HepG2 (cell line): ENCODE results near the gene ZFYVE28. TPM values are rescaled to one million over a fixed set of nuclear protein-coding genes. Genes with fewer than 3 reads are reported as not detected.

ENCODE experiments used
- AHR ChIP-seq: IDR thresholded peaks from 2 replicates; pipeline ENCODE4 v1.6.1; 2018; ENCODE audit warnings: missing genetic modification reagents, missing compliant biosample characterization
- FOXC1 ChIP-seq: sonication (generic); formaldehyde crosslinking; IDR thresholded peaks from 2 replicates; pipeline ENCODE4 v1.8.0; 2022; ENCODE audit warnings: mild to moderate bottlenecking, missing genetic modification reagents, borderline replicate concordance
- HOXD1 ChIP-seq: sonication (generic); formaldehyde crosslinking; IDR thresholded peaks from 2 replicates; pipeline ENCODE4 v1.5.0; 2020; ENCODE audit warnings: missing genetic modification reagents
- JARID2 ChIP-seq: sonication (generic); formaldehyde crosslinking; IDR thresholded peaks from 2 replicates; pipeline ENCODE4 v1.8.1; 2023; ENCODE audit warnings: missing genetic modification reagents, inconsistent platforms; ENCODE audit not compliant: insufficient replicate concordance
- MATR3 ChIP-seq: sonication (generic); formaldehyde crosslinking; IDR thresholded peaks from 2 replicates; pipeline ENCODE4 v1.4.0; 2020; ENCODE audit warnings: missing genetic modification reagents
- NFATC3 ChIP-seq: sonication (generic); formaldehyde crosslinking; IDR thresholded peaks from 2 replicates; pipeline ENCODE4 v1.5.1; 2020; ENCODE audit warnings: mild to moderate bottlenecking, missing genetic modification reagents
- NONO ChIP-seq, 2 experiments: fragments of 450-650 bp in 1 of 2; sonication (generic) in 1 of 2; formaldehyde crosslinking in 1 of 2; IDR thresholded peaks in 1 of 2; conservative IDR thresholded peaks in 1 of 2; 2 replicates each; pipeline versions ENCODE4 v1.6.1 to v1.8.0; 2017 to 2022; ENCODE audit warnings: mild to moderate bottlenecking in 1 of 2, missing genetic modification reagents in 1 of 2, moderate library complexity in 1 of 2
- PCBP2 ChIP-seq: fragments of 200-400 bp; formaldehyde crosslinking; optimal IDR thresholded peaks from 2 replicates; pipeline ENCODE3; 2018; ENCODE audit warnings: low read length, low read depth; ENCODE audit not compliant: poor library complexity, severe bottlenecking
- RFX5 ChIP-seq: IDR thresholded peaks from 2 replicates; pipeline ENCODE4 v1.6.1; 2011; ENCODE audit warnings: low read depth, low read length, improper control_type of control experiment
- WIZ ChIP-seq: sonication (generic); formaldehyde crosslinking; IDR thresholded peaks from 2 replicates; pipeline ENCODE4 v1.5.1; 2020; ENCODE audit warnings: mild to moderate bottlenecking, missing genetic modification reagents
- ZKSCAN8 ChIP-seq: IDR thresholded peaks from 2 replicates; pipeline ENCODE4 v1.6.1; 2016; ENCODE audit warnings: borderline replicate concordance, missing genetic modification reagents, missing compliant biosample characterization
- ZNF317 ChIP-seq: sonication (generic); formaldehyde crosslinking; IDR thresholded peaks from 2 replicates; pipeline ENCODE4 v1.5.0; 2020; ENCODE audit warnings: mild to moderate bottlenecking, missing genetic modification reagents
- ZNF557 ChIP-seq: sonication (generic); formaldehyde crosslinking; IDR thresholded peaks from 2 replicates; pipeline ENCODE4 v1.4.0; 2020; ENCODE audit warnings: missing genetic modification reagents
- polyA plus RNA-seq, 8 experiments: library from polyadenylated mRNA; depleted of rRNA in 3 of 8; stranded (reverse) in 7 of 8; unstranded in 1 of 8; fragments of >200 nt; fragmentation: Illumina TruSeq in 4 of 8; extraction: Trizol in 4 of 8; gene quantifications; 2 replicates each; pipeline versions ENCODE4 v1.2.1 to v1.2.3, GENCODE V29; 2011 to 2016; ENCODE audit warnings: low read depth in 4 of 8, missing spikeins in 1 of 8, mixed read lengths in 1 of 8; ENCODE audit not compliant: insufficient read depth in 1 of 8
- total RNA-seq, 5 experiments: library from RNA; depleted of rRNA; stranded (reverse); fragments of >200 nt; fragmentation: Illumina TruSeq; extraction: Trizol; gene quantifications; 2 replicates each; pipeline ENCODE4 v1.2.3, GENCODE V29; 2016; ENCODE audit warnings: low read depth in 1 of 5
- TF ChIP-seq, protein P1 (sequence below): sonication (generic); formaldehyde crosslinking; IDR thresholded peaks from 2 replicates; pipeline ENCODE4 v1.9.0; 2022; ENCODE audit warnings: missing genetic modification reagents, mild to moderate bottlenecking, borderline replicate concordance
- TF ChIP-seq, protein P2 (sequence below): sonication (generic); formaldehyde crosslinking; IDR thresholded peaks from 2 replicates; pipeline ENCODE4 v1.4.0; 2020; ENCODE audit warnings: missing genetic modification reagents; ENCODE audit errors: not compliant biosample characterization
- TF ChIP-seq, protein P3 (sequence below): sonication (generic); formaldehyde crosslinking; IDR thresholded peaks from 2 replicates; pipeline ENCODE4 v1.5.1; 2020; ENCODE audit warnings: missing genetic modification reagents, mild to moderate bottlenecking, borderline replicate concordance
- TF ChIP-seq, protein P4 (sequence below): sonication (generic); formaldehyde crosslinking; IDR thresholded peaks from 2 replicates; pipeline ENCODE4; 2020; ENCODE audit warnings: missing genetic modification reagents, mild to moderate bottlenecking, borderline replicate concordance
- TF ChIP-seq, protein P5 (sequence below): sonication (generic); formaldehyde crosslinking; IDR thresholded peaks from 2 replicates; pipeline ENCODE4 v1.8.0; 2022; ENCODE audit warnings: mild to moderate bottlenecking, missing genetic modification reagents, moderate library complexity
- TF ChIP-seq, protein P6 (sequence below): sonication (generic); formaldehyde crosslinking; IDR thresholded peaks from 2 replicates; pipeline ENCODE4 v1.4.0; 2020; ENCODE audit warnings: missing genetic modification reagents

Gene ZFYVE28
- total and polyA plus RNA-seq, 2 of the 13 experiments (the other 11 are each of a cell fraction or from before 2014, with no cell fraction given): 0.12 to 0.22 TPM

DNA sequence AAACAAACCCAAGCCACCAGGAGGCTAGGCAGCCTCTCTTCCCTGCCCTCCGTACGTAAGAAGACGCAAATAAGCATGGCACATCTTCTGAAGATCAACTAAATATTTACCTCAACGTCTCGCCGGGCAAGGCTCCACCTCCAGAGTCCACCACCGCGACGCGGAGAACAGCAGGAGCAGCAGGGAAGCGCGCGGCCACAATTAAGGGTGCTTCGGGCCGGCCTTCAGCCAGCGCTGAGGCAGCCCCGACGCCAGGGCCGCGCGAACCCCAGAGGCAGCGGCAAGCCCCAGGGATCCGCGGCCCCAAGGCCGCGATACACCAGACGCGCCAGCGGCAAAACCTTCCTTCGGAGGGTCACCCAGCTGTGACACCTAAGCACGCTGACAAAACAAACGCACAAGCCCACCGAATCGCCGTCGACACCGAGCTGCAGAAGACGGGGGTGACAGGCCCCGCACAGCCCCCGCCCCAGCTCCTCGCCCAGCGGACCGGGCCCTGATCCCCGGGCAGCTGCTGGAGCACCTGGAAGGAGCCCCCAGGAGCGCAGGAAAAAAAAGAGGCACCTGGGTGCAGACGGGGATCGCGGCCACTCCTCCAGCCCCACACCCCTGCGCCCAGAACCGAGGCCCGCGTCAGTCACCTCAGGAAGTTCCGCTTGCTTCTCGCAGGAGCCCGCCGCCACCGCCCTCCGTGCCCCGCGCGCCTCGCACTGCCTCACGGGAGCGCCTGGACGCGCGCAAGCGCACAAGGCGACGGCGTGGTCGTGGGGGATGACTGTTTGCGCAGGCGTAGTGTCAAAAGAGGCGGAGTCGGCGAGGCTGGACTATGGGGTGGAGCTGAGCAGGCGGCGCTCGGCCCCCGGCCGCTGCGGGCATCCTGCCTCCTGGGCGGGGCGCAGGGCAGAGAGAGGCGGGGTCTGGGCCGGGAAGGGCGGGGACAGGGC is 176.8 kb downstream of the ZFYVE28 start, which contains the start of the genes HAUS3 and POLN (continued):
- TF ChIP-seq JARID2: no peak
- peak; percentile 54; the same call in 1 of the 2 replicates for TF ChIP-seq ZNF557 (CRISPR knock-in tag)
- TF ChIP-seq, protein P1, sequence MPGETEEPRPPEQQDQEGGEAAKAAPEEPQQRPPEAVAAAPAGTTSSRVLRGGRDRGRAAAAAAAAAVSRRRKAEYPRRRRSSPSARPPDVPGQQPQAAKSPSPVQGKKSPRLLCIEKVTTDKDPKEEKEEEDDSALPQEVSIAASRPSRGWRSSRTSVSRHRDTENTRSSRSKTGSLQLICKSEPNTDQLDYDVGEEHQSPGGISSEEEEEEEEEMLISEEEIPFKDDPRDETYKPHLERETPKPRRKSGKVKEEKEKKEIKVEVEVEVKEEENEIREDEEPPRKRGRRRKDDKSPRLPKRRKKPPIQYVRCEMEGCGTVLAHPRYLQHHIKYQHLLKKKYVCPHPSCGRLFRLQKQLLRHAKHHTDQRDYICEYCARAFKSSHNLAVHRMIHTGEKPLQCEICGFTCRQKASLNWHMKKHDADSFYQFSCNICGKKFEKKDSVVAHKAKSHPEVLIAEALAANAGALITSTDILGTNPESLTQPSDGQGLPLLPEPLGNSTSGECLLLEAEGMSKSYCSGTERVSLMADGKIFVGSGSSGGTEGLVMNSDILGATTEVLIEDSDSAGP (CRISPR knock-in tag): peak; percentile 78; the same call in 1 of the 2 replicates
- TF ChIP-seq AHR: no peak
- TF ChIP-seq, protein P2, sequence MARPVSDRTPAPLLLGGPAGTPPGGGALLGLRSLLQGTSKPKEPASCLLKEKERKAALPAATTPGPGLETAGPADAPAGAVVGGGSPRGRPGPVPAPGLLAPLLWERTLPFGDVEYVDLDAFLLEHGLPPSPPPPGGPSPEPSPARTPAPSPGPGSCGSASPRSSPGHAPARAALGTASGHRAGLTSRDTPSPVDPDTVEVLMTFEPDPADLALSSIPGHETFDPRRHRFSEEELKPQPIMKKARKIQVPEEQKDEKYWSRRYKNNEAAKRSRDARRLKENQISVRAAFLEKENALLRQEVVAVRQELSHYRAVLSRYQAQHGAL: no peak
- TF ChIP-seq, protein P3, sequence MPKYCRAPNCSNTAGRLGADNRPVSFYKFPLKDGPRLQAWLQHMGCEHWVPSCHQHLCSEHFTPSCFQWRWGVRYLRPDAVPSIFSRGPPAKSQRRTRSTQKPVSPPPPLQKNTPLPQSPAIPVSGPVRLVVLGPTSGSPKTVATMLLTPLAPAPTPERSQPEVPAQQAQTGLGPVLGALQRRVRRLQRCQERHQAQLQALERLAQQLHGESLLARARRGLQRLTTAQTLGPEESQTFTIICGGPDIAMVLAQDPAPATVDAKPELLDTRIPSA (CRISPR knock-in tag): no peak
- no peak for TF ChIP-seq NONO (IDR thresholded peaks at IDR 0.05)
- peak; percentile 56; the same call in 1 of the 2 replicates for TF ChIP-seq NONO (CRISPR knock-in tag; conservative IDR thresholded peaks at IDR 0.05)
- TF ChIP-seq, protein P4, sequence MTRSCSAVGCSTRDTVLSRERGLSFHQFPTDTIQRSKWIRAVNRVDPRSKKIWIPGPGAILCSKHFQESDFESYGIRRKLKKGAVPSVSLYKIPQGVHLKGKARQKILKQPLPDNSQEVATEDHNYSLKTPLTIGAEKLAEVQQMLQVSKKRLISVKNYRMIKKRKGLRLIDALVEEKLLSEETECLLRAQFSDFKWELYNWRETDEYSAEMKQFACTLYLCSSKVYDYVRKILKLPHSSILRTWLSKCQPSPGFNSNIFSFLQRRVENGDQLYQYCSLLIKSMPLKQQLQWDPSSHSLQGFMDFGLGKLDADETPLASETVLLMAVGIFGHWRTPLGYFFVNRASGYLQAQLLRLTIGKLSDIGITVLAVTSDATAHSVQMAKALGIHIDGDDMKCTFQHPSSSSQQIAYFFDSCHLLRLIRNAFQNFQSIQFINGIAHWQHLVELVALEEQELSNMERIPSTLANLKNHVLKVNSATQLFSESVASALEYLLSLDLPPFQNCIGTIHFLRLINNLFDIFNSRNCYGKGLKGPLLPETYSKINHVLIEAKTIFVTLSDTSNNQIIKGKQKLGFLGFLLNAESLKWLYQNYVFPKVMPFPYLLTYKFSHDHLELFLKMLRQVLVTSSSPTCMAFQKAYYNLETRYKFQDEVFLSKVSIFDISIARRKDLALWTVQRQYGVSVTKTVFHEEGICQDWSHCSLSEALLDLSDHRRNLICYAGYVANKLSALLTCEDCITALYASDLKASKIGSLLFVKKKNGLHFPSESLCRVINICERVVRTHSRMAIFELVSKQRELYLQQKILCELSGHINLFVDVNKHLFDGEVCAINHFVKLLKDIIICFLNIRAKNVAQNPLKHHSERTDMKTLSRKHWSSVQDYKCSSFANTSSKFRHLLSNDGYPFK (CRISPR knock-in tag): peak; percentile 87; the same call in 1 of the 2 replicates
- TF ChIP-seq RFX5: no peak
- no peak for TF ChIP-seq PCBP2
- no peak for TF ChIP-seq NFATC3 (CRISPR knock-in tag)
- TF ChIP-seq WIZ: no peak
- no peak for TF ChIP-seq ZKSCAN8
- no peak for TF ChIP-seq HOXD1
- no peak for TF ChIP-seq MATR3 (CRISPR knock-in tag)
- peak; percentile 49 for TF ChIP-seq ZNF317 (CRISPR knock-in tag)
- TF ChIP-seq, protein P5, sequence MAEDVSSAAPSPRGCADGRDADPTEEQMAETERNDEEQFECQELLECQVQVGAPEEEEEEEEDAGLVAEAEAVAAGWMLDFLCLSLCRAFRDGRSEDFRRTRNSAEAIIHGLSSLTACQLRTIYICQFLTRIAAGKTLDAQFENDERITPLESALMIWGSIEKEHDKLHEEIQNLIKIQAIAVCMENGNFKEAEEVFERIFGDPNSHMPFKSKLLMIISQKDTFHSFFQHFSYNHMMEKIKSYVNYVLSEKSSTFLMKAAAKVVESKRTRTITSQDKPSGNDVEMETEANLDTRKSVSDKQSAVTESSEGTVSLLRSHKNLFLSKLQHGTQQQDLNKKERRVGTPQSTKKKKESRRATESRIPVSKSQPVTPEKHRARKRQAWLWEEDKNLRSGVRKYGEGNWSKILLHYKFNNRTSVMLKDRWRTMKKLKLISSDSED (CRISPR knock-in tag): no peak
- no peak for TF ChIP-seq FOXC1
- TF ChIP-seq, protein P6, sequence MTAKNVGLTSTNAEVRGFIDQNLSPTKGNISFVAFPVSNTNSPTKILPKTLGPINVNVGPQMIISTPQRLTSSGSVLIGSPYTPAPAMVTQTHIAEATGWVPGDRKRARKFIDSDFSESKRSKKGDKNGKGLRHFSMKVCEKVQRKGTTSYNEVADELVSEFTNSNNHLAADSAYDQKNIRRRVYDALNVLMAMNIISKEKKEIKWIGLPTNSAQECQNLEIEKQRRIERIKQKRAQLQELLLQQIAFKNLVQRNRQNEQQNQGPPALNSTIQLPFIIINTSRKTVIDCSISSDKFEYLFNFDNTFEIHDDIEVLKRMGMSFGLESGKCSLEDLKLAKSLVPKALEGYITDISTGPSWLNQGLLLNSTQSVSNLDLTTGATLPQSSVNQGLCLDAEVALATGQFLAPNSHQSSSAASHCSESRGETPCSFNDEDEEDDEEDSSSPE (CRISPR knock-in tag): peak; percentile 96
